CD14-positive monocyte (primary cell): ENCODE results near the gene MED13L. TPM values are rescaled to one million over a fixed set of nuclear protein-coding genes. Genes with fewer than 3 reads are reported as not detected.

ENCODE experiments used
- DNase-seq, 3 donors: peaks; one replicate each; pipeline ENCODE4 v3.0.0-alpha.2; 2011 to 2022
- H2AFZ ChIP-seq: 2 replicates; pipeline ENCODE4 v1.6.0; 2012; ENCODE audit warnings: mild to moderate bottlenecking, low read depth, low read length, inconsistent platforms; ENCODE audit not compliant: insufficient read depth, poor library complexity, severe bottlenecking
- H3K27ac ChIP-seq, 2 donors: 1 replicate in 1 of 2; 2 replicates in 1 of 2; pipeline ENCODE4 v1.5.1; 2012 to 2013; ENCODE audit warnings: low read length in 2 of 2, control low read depth in 1 of 2, inconsistent platforms in 1 of 2, low read depth in 1 of 2, mild to moderate bottlenecking in 1 of 2
- H3K27me3 ChIP-seq, 2 donors: one replicate each; pipeline versions ENCODE4 v1.6.0 to v1.6.1; 2011 to 2013; ENCODE audit warnings: low read length in 2 of 2; ENCODE audit not compliant: control insufficient read depth in 2 of 2, insufficient read depth in 2 of 2
- H3K36me3 ChIP-seq, 2 donors: replicated peaks in 1 of 2; 1 replicate in 1 of 2; 2 replicates in 1 of 2; pipeline versions ENCODE4 v1.5.1 to v1.6.1; 2012 to 2013; ENCODE audit warnings: low read length in 2 of 2, control low read depth in 1 of 2, inconsistent platforms in 1 of 2, mild to moderate bottlenecking in 1 of 2; ENCODE audit not compliant: insufficient read depth in 2 of 2, control insufficient read depth in 1 of 2
- H3K4me1 ChIP-seq, 2 donors: 1 replicate in 1 of 2; 2 replicates in 1 of 2; pipeline versions ENCODE4 v1.5.1 to v1.6.1; 2012 to 2013; ENCODE audit warnings: low read length in 2 of 2, control low read depth in 1 of 2, inconsistent platforms in 1 of 2, mild to moderate bottlenecking in 1 of 2, moderate library complexity in 1 of 2; ENCODE audit not compliant: insufficient read depth in 2 of 2, control insufficient read depth in 1 of 2
- H3K4me2 ChIP-seq: replicated peaks from 2 replicates; pipeline ENCODE3; 2012; ENCODE audit warnings: low read length, moderate library complexity, mild to moderate bottlenecking; ENCODE audit not compliant: poor library complexity, severe bottlenecking; ENCODE audit errors: extremely low read depth
- H3K4me3 ChIP-seq, 3 experiments: fragments of 200-600 bp in 1 of 3; sonication (generic) in 1 of 3; replicated peaks in 1 of 3; 1 replicate in 2 of 3; 2 replicates in 1 of 3; pipeline ENCODE4 v1.5.1; 2011 to 2013; ENCODE audit warnings: low read length in 3 of 3, mild to moderate bottlenecking in 3 of 3, control low read depth in 2 of 3, low read depth in 2 of 3, inconsistent platforms in 1 of 3, moderate library complexity in 1 of 3
- H3K79me2 ChIP-seq: 2 replicates; pipeline ENCODE4 v1.6.0; 2012; ENCODE audit warnings: mild to moderate bottlenecking, control low read depth, inconsistent platforms, low read length, moderate library complexity; ENCODE audit not compliant: insufficient read depth
- H3K9ac ChIP-seq: 2 replicates; pipeline ENCODE4 v1.6.0; 2017; ENCODE audit warnings: low read length, mild to moderate bottlenecking; ENCODE audit not compliant: insufficient read depth, poor library complexity, severe bottlenecking
- H3K9me3 ChIP-seq, 2 donors: replicated peaks in 1 of 2; 1 replicate in 1 of 2; 2 replicates in 1 of 2; pipeline versions ENCODE4 v1.5.1 to v1.6.1; 2012 to 2013; ENCODE audit warnings: low read length in 2 of 2, control low read depth in 1 of 2; ENCODE audit not compliant: control insufficient read depth in 1 of 2, insufficient read depth in 1 of 2
- H4K20me1 ChIP-seq: 2 replicates; pipeline ENCODE4 v1.6.0; 2012; ENCODE audit warnings: mild to moderate bottlenecking, low read length, control low read depth, moderate library complexity; ENCODE audit not compliant: insufficient read depth
- H3K27ac Mint-ChIP-seq, 7 donors: one replicate each; pipeline ENCODE4 v1.8.0; 2020; ENCODE audit warnings: mild to moderate bottlenecking in 7 of 7, mixed read lengths in 7 of 7, moderate library complexity in 6 of 7, inconsistent platforms in 2 of 7
- H3K27me3 Mint-ChIP-seq, 3 donors: one replicate each; pipeline ENCODE4 v1.8.0; 2021 to 2022; ENCODE audit warnings: low read depth in 3 of 3, mild to moderate bottlenecking in 3 of 3, mixed read lengths in 3 of 3, moderate library complexity in 3 of 3, inconsistent platforms in 1 of 3
- H3K36me3 Mint-ChIP-seq, 2 donors: one replicate each; pipeline ENCODE4 v1.8.0; 2020; ENCODE audit warnings: mixed read lengths in 2 of 2, inconsistent platforms in 1 of 2, mild to moderate bottlenecking in 1 of 2
- H3K4me1 Mint-ChIP-seq: one replicate; pipeline ENCODE4 v1.8.0; 2020; ENCODE audit warnings: mild to moderate bottlenecking, mixed read lengths
- H3K4me3 Mint-ChIP-seq, 2 donors: one replicate each; pipeline ENCODE4 v1.8.0; 2020; ENCODE audit warnings: mild to moderate bottlenecking in 2 of 2, mixed read lengths in 2 of 2, moderate library complexity in 1 of 2
- H3K9me3 Mint-ChIP-seq, 7 donors: one replicate each; pipeline ENCODE4 v1.8.0; 2020 to 2022; ENCODE audit warnings: mixed read lengths in 7 of 7, mild to moderate bottlenecking in 6 of 7, moderate library complexity in 6 of 7, inconsistent platforms in 2 of 7
- CTCF ChIP-seq: fragments of 200-600 bp; IDR thresholded peaks from one replicate; pipeline ENCODE4 v1.8.0; 2022; ENCODE audit warnings: antibody characterized with exemption, mild to moderate bottlenecking
- WGBS: methylation state at CpG from one replicate; pipeline ENCODE4 v1.1.5; 2013; ENCODE audit warnings: missing lambda C conversion rate; ENCODE audit not compliant: insufficient coverage; 5-methylcytosine and 5-hydroxymethylcytosine counted together
- intact Hi-C, 2 donors: fragments of 100-400 bp; cut with micrococcal nuclease; formaldehyde crosslinking; loops; one replicate each; pipeline versions ENCODE4 v1.15.0 to v1.15.1; 2023
- polyA plus RNA-seq, 3 donors: library from polyadenylated mRNA; depleted of rRNA in 1 of 3; unstranded in 2 of 3; stranded (reverse) in 1 of 3; fragments of 300-500 nt in 2 of 3; fragments of >200 nt in 1 of 3; fragmentation: Illumina TruSeq in 2 of 3; gene quantifications; 1 replicate in 2 of 3; 2 replicates in 1 of 3; pipeline ENCODE4 v1.2.3, GENCODE V29; 2012 to 2021

MED13L gene
- polyA plus RNA-seq, 3 donors: 4.4 to 42.0 (median 7.5) TPM

- Histone ChIP-seq H3K4me1 (no peaks in the 10 kb centered on the region), H3K9ac (no peak overlapping the region), H2AFZ (no peak overlapping the region), H3K4me3 (no peak overlapping the region), H3K36me3 (no peaks in the 10 kb centered on the region), H3K9me3 (no peaks in the 10 kb centered on the region), H3K4me2 (no peak overlapping the region), H3K79me2 (no peaks in the 10 kb centered on the region), H4K20me1 (no peaks in the 10 kb centered on the region), H3K27me3 (peaks cover 14 to 39% of the 10 kb centered on the region in 2 donors), H3K27ac (no peak overlapping the region)
- Mint-ChIP-seq H3K4me3 (peak overlapping the region in 1 of 2 donors; percentile 62), H3K27me3 (peaks cover 31 to 54% (median 32%) of the 10 kb centered on the region in 3 donors), H3K36me3 (no peaks in the 10 kb centered on the region), H3K9me3 (peaks cover 0 to 3% (median 1%) of the 10 kb centered on the region in 7 donors), H3K4me1 (peaks cover 2% of the 10 kb centered on the region), H3K27ac (no peak overlapping the region)
- 7% methylated on average over 53 of the region's 57 CpGs for WGBS
- DNase-seq: peak; percentile 11 to 39 (median 22)
- TF ChIP-seq CTCF: peak; percentile 99
- intact Hi-C loops: loop anchor here (2.0 kb wide), 2 partner anchors 1254 to 1936 kb away; no protein-coding TSS in a partner anchor
Observed at GRCh38 chr12:115916910-115917668, 360.4 kb downstream of the MED13L start.

GRCh38 chr12:115914122-115914521, 363.4 kb downstream of the MED13L start:
- H3K9ac ChIP-seq: no peak overlapping the region
- Mint-ChIP-seq H3K4me1 (peaks cover 2% of the 10 kb centered on the region), H3K9me3 (peaks cover 0 to 2% (median 0%) of the 10 kb centered on the region in 7 donors), H3K36me3 (no peaks in the 10 kb centered on the region), H3K27me3 (peaks cover 34 to 54% (median 38%) of the 10 kb centered on the region in 3 donors), H3K27ac (no peak overlapping the region), H3K4me3 (no peak overlapping the region)
- no peaks in the 10 kb centered on the region for H3K4me1 ChIP-seq
- no peak for TF ChIP-seq CTCF
- H3K27ac ChIP-seq: no peak overlapping the region
- H3K36me3 ChIP-seq: no peaks in the 10 kb centered on the region
- H3K9me3 ChIP-seq: no peaks in the 10 kb centered on the region
- H3K4me2 ChIP-seq: no peak overlapping the region
- intact Hi-C loops: no loop called here
- no peaks in the 10 kb centered on the region for H4K20me1 ChIP-seq
- no peak overlapping the region for H3K4me3 ChIP-seq
- H2AFZ ChIP-seq: no peak overlapping the region
- WGBS: 92% methylated on average over 2 of the region's 5 CpGs
- no peak for DNase-seq
- peaks cover 14 to 43% of the 10 kb centered on the region in 2 donors for H3K27me3 ChIP-seq
- no peaks in the 10 kb centered on the region for H3K79me2 ChIP-seq
